HFF-Myc (cell line): ENCODE measurements around the gene RAPH1.

Source experiments
- DNase-seq: peaks from one replicate; pipeline ENCODE4 v3.0.0-alpha.2; 2011; ENCODE audit warnings: low read depth; ENCODE audit errors: extremely low read depth
- H3K4me3 ChIP-seq: replicated peaks from 2 replicates; pipeline ENCODE4 v1.5.1; 2011; ENCODE audit warnings: low read depth, mild to moderate bottlenecking, control low read depth, low read length
- CTCF ChIP-seq: IDR thresholded peaks from 2 replicates; pipeline ENCODE4 v1.5.1; 2012; ENCODE audit warnings: mild to moderate bottlenecking, low read depth, low read length, control low read depth; ENCODE audit errors: missing control alignments

The RAPH1 gene

GRCh38 chr2:203566161-203566560, 31.1 kb upstream of the RAPH1 start:
- no peak for TF ChIP-seq CTCF
- H3K4me3 ChIP-seq, result no peak overlapping the region
- DNase-seq, result no peak

GRCh38 chr2:203565076-203565475, 30.0 kb upstream of the RAPH1 start:
- H3K4me3 ChIP-seq, result no peak overlapping the region
- DNase-seq, result no peak
- TF ChIP-seq CTCF, result no peak

GRCh38 chr2:203562268-203562667, 27.2 kb upstream of the RAPH1 start:
- no peak overlapping the region for H3K4me3 ChIP-seq
- no peak for DNase-seq
- no peak for TF ChIP-seq CTCF

- TF ChIP-seq CTCF, result no peak
- H3K4me3 ChIP-seq, result no peak overlapping the region
- no peak for DNase-seq
Observed at GRCh38 chr2:203559641-203560040, 24.5 kb upstream of the RAPH1 start.

GRCh38 chr2:203553784-203554183, 18.7 kb upstream of the RAPH1 start:
- no peak for DNase-seq
- no peak overlapping the region for H3K4me3 ChIP-seq
- no peak for TF ChIP-seq CTCF

- no peak overlapping the region for H3K4me3 ChIP-seq
- TF ChIP-seq CTCF, result no peak
- no peak for DNase-seq
Observed at GRCh38 chr2:203551778-203552177, 16.7 kb upstream of the RAPH1 start.

- no peak for TF ChIP-seq CTCF
- no peak overlapping the region for H3K4me3 ChIP-seq
- DNase-seq, result no peak
Observed at GRCh38 chr2:203550266-203550665, 15.2 kb upstream of the RAPH1 start.
